Measurements from ENCODE around the gene NOX3. TPM values are rescaled to one million over a fixed set of nuclear protein-coding genes. Genes with fewer than 3 reads are reported as not detected.

Gene NOX3, protein sequence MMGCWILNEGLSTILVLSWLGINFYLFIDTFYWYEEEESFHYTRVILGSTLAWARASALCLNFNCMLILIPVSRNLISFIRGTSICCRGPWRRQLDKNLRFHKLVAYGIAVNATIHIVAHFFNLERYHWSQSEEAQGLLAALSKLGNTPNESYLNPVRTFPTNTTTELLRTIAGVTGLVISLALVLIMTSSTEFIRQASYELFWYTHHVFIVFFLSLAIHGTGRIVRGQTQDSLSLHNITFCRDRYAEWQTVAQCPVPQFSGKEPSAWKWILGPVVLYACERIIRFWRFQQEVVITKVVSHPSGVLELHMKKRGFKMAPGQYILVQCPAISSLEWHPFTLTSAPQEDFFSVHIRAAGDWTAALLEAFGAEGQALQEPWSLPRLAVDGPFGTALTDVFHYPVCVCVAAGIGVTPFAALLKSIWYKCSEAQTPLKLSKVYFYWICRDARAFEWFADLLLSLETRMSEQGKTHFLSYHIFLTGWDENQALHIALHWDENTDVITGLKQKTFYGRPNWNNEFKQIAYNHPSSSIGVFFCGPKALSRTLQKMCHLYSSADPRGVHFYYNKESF
- total RNA-seq (2013; cell fraction: nucleolus; rRNA removed), result not detected in 2 replicates
- not detected in 2 replicates for total RNA-seq (2014; rRNA removed)
- not detected in 2 replicates for total RNA-seq (2014; rRNA removed; fragmentation: Illumina TruSeq; extraction: Trizol)
- not detected in 2 replicates for total RNA-seq (2021)
- not detected for polyA plus RNA-seq (2011; ENCODE audit: low read depth)
- polyA plus RNA-seq (2011; rRNA removed), result not detected in 2 replicates
- not detected in 2 replicates for polyA plus RNA-seq (2011; cell fraction: cytosol; rRNA removed)
- polyA plus RNA-seq (2011; cell fraction: nucleus; rRNA removed), result not detected in 2 replicates
- 0.07 TPM in 1 of 2 replicates, not detected in the other for polyA plus RNA-seq (2012)
- polyA plus RNA-seq (2014; fragmentation: Illumina TruSeq; extraction: Trizol), result not detected in 2 replicates
- not detected for polyA plus RNA-seq (2014; fragmentation: Nextera tagmentation; extraction: Ambion mirVana)
- polyA plus RNA-seq (2014; rRNA removed), result not detected in 2 replicates
- not detected for polyA plus RNA-seq (2016; fragmentation: Nextera tagmentation; extraction: Ambion mirVana)
- not detected in 2 replicates for polyA minus RNA-seq (2011; rRNA and poly(A)+ RNA removed)
- not detected in 2 replicates for polyA minus RNA-seq (2011; cell fraction: cytosol; rRNA and poly(A)+ RNA removed)
- polyA minus RNA-seq (2011; cell fraction: nucleus; rRNA and poly(A)+ RNA removed), result not detected in 2 replicates
- percentile 15 among the genes with signal in this experiment for Bru-seq, nascent RNA
- BruChase-seq, experiment 1, labeled RNA remaining after a 6-hour chase, result percentile 4 among the genes with signal in this experiment
- BruChase-seq, experiment 2, labeled RNA remaining after a 2-hour chase, result not detected
- long read RNA-seq, experiment 1, result 0 reads
- long read RNA-seq, experiment 2, result 0 reads

DNA sequence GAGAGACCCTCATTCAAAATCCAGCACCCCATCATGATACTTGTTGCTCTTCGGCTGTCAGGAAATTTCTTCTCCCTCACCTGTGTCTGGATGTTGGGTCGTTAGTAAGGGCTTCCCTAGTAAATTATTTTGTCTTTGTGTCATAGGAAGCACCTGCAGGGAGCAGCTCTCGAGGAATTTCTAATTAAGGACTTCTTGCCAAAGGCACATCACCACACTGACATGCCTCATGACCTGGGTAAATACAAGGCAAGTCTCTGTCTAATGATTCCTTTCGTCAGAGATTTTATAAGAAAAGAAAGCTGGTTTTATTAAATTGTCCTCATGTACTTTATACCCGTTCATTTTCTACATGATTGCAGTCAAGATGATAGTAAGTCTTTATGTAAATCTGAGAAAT is at the start of gene NOX3:
Gene NOX3 (minus strand): TSS at position 74 of the 400 bp plus-strand sequence. CDS start 39 bp downstream, at position 35.
- no peak for TF ChIP-seq PAX5 (IDR thresholded peaks at IDR 0.05; ENCODE audit: borderline replicate concordance, low read depth, low read length)
- no peak for TF ChIP-seq SIN3A (IDR thresholded peaks at IDR 0.05; ENCODE audit: low read depth, low read length)
- TF ChIP-seq BCLAF1 (IDR thresholded peaks at IDR 0.05), result no peak
- TF ChIP-seq TBL1XR1 (IDR thresholded peaks at IDR 0.05; ENCODE audit: low read depth, low read length), result no peak
- no peak for TF ChIP-seq NFYA (IDR thresholded peaks at IDR 0.05; ENCODE audit: borderline replicate concordance, low read depth, low read length)
- no peak for TF ChIP-seq EED (IDR thresholded peaks at IDR 0.05; ENCODE audit: low read depth)
- no peak for TF ChIP-seq RELB (IDR thresholded peaks at IDR 0.05; ENCODE audit: low read depth)
- no peaks in the 10 kb centered on the region for H4K20me1 ChIP-seq (ENCODE audit: control insufficient read depth, insufficient read depth)
- no peak for ATAC-seq
- no peaks in the 10 kb centered on the region for H3K4me1 ChIP-seq (ENCODE audit: control insufficient read depth, insufficient read depth, low read length)
- 28% methylated on average over 5 of the region's 5 CpGs for WGBS (ENCODE audit: insufficient coverage, insufficient replicate concordance, low lambda C conversion rate, missing lambda C conversion rate)
- in situ Hi-C loops (cut with MboI), result no loop called here
- DNase-seq (ENCODE audit: low read depth, low spot score), result no peak
- H3K27me3 ChIP-seq (replicated peaks in 1 of 2; ENCODE audit: control insufficient read depth in 2 of 2, insufficient read depth in 2 of 2, low read length in 1 of 2), result no peaks in the 10 kb centered on the region
- POLR2A ChIA-PET, result interaction anchor here (0.7 kb wide), 1 partner anchor 861 kb away, joined by 4 read pairs; no protein-coding TSS in a partner anchor
- no peak for FAIRE-seq
- H3K4me3 ChIP-seq, result no peak within 1 kb of the TSS
- H2AFZ ChIP-seq (ENCODE audit: control insufficient read depth, low read depth, low read length), result no peak within 1 kb of the TSS
- SMC1A ChIA-PET (ENCODE audit: uncharacterized antibody, unreplicated experiment), result interaction anchor here (0.6 to 1.1 kb wide), 2 partner anchors 54 to 73 kb away, joined by 3 read pairs; no protein-coding TSS in a partner anchor
- RAD21 ChIA-PET (ENCODE audit: unreplicated experiment), result no interaction called here
- no peaks in the 10 kb centered on the region for H3K9me3 ChIP-seq (replicated peaks; ENCODE audit: control insufficient read depth, insufficient read depth, low read length)
- intact Hi-C loops (cut with micrococcal nuclease; ENCODE audit: unreplicated experiment), result no loop called here
- no TSS peak for BruUV-seq (replicated peaks)
- H3K9ac ChIP-seq (ENCODE audit: control insufficient read depth, insufficient read depth, low read length), result no peak within 1 kb of the TSS
- no peak within 1 kb of the TSS for H3K27ac ChIP-seq (ENCODE audit: control insufficient read depth, insufficient read depth)
- H3K4me2 ChIP-seq (ENCODE audit: control insufficient read depth, insufficient read depth), result no peak within 1 kb of the TSS
- H3K36me3 ChIP-seq (ENCODE audit: control insufficient read depth in 2 of 2, insufficient read depth in 2 of 2, low read length in 1 of 2), result no peaks in the 10 kb centered on the region
- CTCF ChIA-PET, result no interaction called here
- H3K79me2 ChIP-seq (ENCODE audit: control insufficient read depth, insufficient read depth, low read length), result no peaks in the 10 kb centered on the region
